ENCODE results near the gene AP2S1.
"Not testable (repeated sequence)": the region's sequence is repeated elsewhere in the genome, so short reads cannot be mapped to it uniquely, and the experiment has no call there.

The AP2S1 gene

GRCh38 chr19:46850228-46851203, at the start of gene AP2S1:
Gene AP2S1 (minus strand): TSS chr19:46850846. CDS start chr19:46850766, 80 bp downstream.
- peak; percentile 96 for DNase-seq (ENCODE audit: low spot score)

GRCh38 chr19:46900341-46900740, 49.7 kb upstream of the AP2S1 start:
- no peak for DNase-seq (ENCODE audit: low spot score)

GRCh38 chr19:46898731-46899130, 48.1 kb upstream of the AP2S1 start:
- DNase-seq (ENCODE audit: low spot score): no peak

GRCh38 chr19:46896076-46896794, 45.6 kb upstream of the AP2S1 start:
- no peak for DNase-seq (ENCODE audit: low spot score)

- DNase-seq (ENCODE audit: low spot score): no peak
These were observed 41.9 kb upstream of the AP2S1 start for GRCh38 chr19:46892252-46893179.

- no peak for DNase-seq (ENCODE audit: low spot score)
These were observed 40.0 kb upstream of the AP2S1 start for GRCh38 chr19:46890423-46891170.

GRCh38 chr19:46887240-46887782, 36.7 kb upstream of the AP2S1 start:
- DNase-seq (ENCODE audit: low spot score): no peak

- no peak for DNase-seq (ENCODE audit: low spot score)
These were observed 36.0 kb upstream of the AP2S1 start for GRCh38 chr19:46886546-46887239.

GRCh38 chr19:46885411-46885810, 34.8 kb upstream of the AP2S1 start:
- no peak for DNase-seq (ENCODE audit: low spot score)

- DNase-seq (ENCODE audit: low spot score): not testable (repeated sequence)
These were observed 32.1 kb upstream of the AP2S1 start for GRCh38 chr19:46882751-46883150.

GRCh38 chr19:46882034-46882433, 31.4 kb upstream of the AP2S1 start:
- DNase-seq (ENCODE audit: low spot score): no peak

- DNase-seq (ENCODE audit: low spot score): no peak
These were observed 30.4 kb upstream of the AP2S1 start for GRCh38 chr19:46881092-46881491.

GRCh38 chr19:46880431-46880830, 29.8 kb upstream of the AP2S1 start:
- no peak for DNase-seq (ENCODE audit: low spot score)

- DNase-seq (ENCODE audit: low spot score): no peak
These were observed 28.1 kb upstream of the AP2S1 start for GRCh38 chr19:46878613-46879375.

- DNase-seq (ENCODE audit: low spot score): no peak
These were observed 25.0 kb upstream of the AP2S1 start for GRCh38 chr19:46875657-46876056.

- no peak for DNase-seq (ENCODE audit: low spot score)
These were observed 24.6 kb upstream of the AP2S1 start for GRCh38 chr19:46875234-46875633.

- no peak for DNase-seq (ENCODE audit: low spot score)
These were observed 22.3 kb upstream of the AP2S1 start for GRCh38 chr19:46872967-46873366.

GRCh38 chr19:46871173-46871572, 20.5 kb upstream of the AP2S1 start:
- not testable (repeated sequence) for DNase-seq (ENCODE audit: low spot score)

- no peak for DNase-seq (ENCODE audit: low spot score)
These were observed 17.6 kb upstream of the AP2S1 start for GRCh38 chr19:46868025-46868802.
